Endodermal cell (in vitro differentiated cells): Measurements from ENCODE around the gene ANKRD44. TPM values are rescaled to one million over a fixed set of nuclear protein-coding genes. Genes with fewer than 3 reads are reported as not detected.

Source experiments
- DNase-seq: peaks from one replicate; pipeline ENCODE4 v3.0.0-alpha.2; 2017
- H3K27ac ChIP-seq: 2 replicates; pipeline ENCODE4 v1.5.1; 2013; ENCODE audit warnings: mild to moderate bottlenecking, low read depth, low read length, moderate library complexity
- H3K27me3 ChIP-seq: 2 replicates; pipeline ENCODE4 v1.6.1; 2013; ENCODE audit warnings: mild to moderate bottlenecking, low read length, moderate library complexity; ENCODE audit not compliant: insufficient read depth, control insufficient read depth, poor library complexity, severe bottlenecking
- H3K36me3 ChIP-seq: 2 replicates; pipeline ENCODE4 v1.7.0; 2013; ENCODE audit warnings: mild to moderate bottlenecking, low read length, moderate library complexity; ENCODE audit not compliant: control insufficient read depth, insufficient read depth
- H3K4me1 ChIP-seq: one replicate; pipeline ENCODE4 v1.7.0; 2013; ENCODE audit warnings: low read length; ENCODE audit not compliant: control insufficient read depth, insufficient read depth
- H3K4me3 ChIP-seq: 2 replicates; pipeline ENCODE4 v1.5.1; 2013; ENCODE audit warnings: mild to moderate bottlenecking, low read length, moderate library complexity
- H3K9ac ChIP-seq: 2 replicates; pipeline ENCODE4 v1.6.1; 2013; ENCODE audit warnings: mild to moderate bottlenecking, low read length, moderate library complexity; ENCODE audit not compliant: poor library complexity, severe bottlenecking; ENCODE audit errors: extremely low read depth
- H3K9me3 ChIP-seq: 2 replicates; pipeline ENCODE4 v1.6.1; 2013; ENCODE audit warnings: mild to moderate bottlenecking, low read length, moderate library complexity; ENCODE audit not compliant: control insufficient read depth
- H3K27ac Mint-ChIP-seq: 2 replicates; pipeline ENCODE4 v1.8.0; 2020; ENCODE audit warnings: mixed read lengths
- H3K27me3 Mint-ChIP-seq: 2 replicates; pipeline ENCODE4 v1.8.0; 2021; ENCODE audit warnings: mild to moderate bottlenecking, mixed read lengths; ENCODE audit not compliant: insufficient read depth
- H3K36me3 Mint-ChIP-seq: 2 replicates; pipeline ENCODE4 v1.8.0; 2020; ENCODE audit warnings: low read depth, mixed read lengths
- H3K4me1 Mint-ChIP-seq: 2 replicates; pipeline ENCODE4 v1.8.0; 2020; ENCODE audit warnings: mixed read lengths
- H3K4me3 Mint-ChIP-seq: 2 replicates; pipeline ENCODE4 v1.8.0; 2020; ENCODE audit warnings: mild to moderate bottlenecking, moderate library complexity, mixed read lengths
- H3K9me3 Mint-ChIP-seq: 2 replicates; pipeline ENCODE4 v1.8.0; 2020; ENCODE audit warnings: mild to moderate bottlenecking, mixed read lengths
- CTCF ChIP-seq: fragments of 200-600 bp; sonication (generic); conservative IDR thresholded peaks from 2 replicates; pipeline ENCODE4 v1.5.0; 2021; ENCODE audit warnings: antibody characterized with exemption, mild to moderate bottlenecking
- WGBS, 2 experiments: methylation state at CpG; one replicate each; pipeline versions ENCODE4 v1.1.5 to v1.1.7; 2013; ENCODE audit warnings: missing lambda C conversion rate in 2 of 2, mixed read lengths in 1 of 2; ENCODE audit not compliant: insufficient coverage in 1 of 2, insufficient read length in 1 of 2; 5-methylcytosine and 5-hydroxymethylcytosine counted together
- total RNA-seq, 2 donors: library from RNA; stranded (reverse); fragmentation: NEBNext Ultra II Directional in 1 of 2; extraction: Animal tissue kit (Norgen Biotek cat#: 25700) in 1 of 2; gene quantifications; 2 replicates in 1 of 2; 3 replicates in 1 of 2; pipeline ENCODE4 v1.2.1, GENCODE V29; 2021

ANKRD44 gene
- total RNA-seq, 2 donors from 2014 or later = 6.2 to 10.6 TPM

- Mint-ChIP-seq H3K9me3 (peaks cover 6% of the 10 kb centered on the region), H3K4me1 (peaks cover 6% of the 10 kb centered on the region), H3K27ac (no peak overlapping the region), H3K36me3 (no peaks in the 10 kb centered on the region), H3K27me3 (no peaks in the 10 kb centered on the region), H3K4me3 (no peak overlapping the region)
- H3K27ac ChIP-seq = no peak overlapping the region
- no peak overlapping the region for H3K9ac ChIP-seq
- H3K27me3 ChIP-seq = no peaks in the 10 kb centered on the region
- no peak for TF ChIP-seq CTCF
- H3K4me1 ChIP-seq = no peaks in the 10 kb centered on the region
- H3K4me3 ChIP-seq = no peak overlapping the region
- H3K36me3 ChIP-seq = no peaks in the 10 kb centered on the region
- H3K9me3 ChIP-seq = peaks cover 6% of the 10 kb centered on the region
- WGBS, 2 experiments = 93 to 100% methylated on average over 5 to 7 of the region's 7 CpGs
- no peak for DNase-seq
Observed at GRCh38 chr2:197126630-197127352, 183.8 kb downstream of the ANKRD44 start.

GRCh38 chr2:197124639-197125390, 185.8 kb downstream of the ANKRD44 start:
- TF ChIP-seq CTCF = no peak
- peaks cover 6% of the 10 kb centered on the region for H3K9me3 ChIP-seq
- H3K9ac ChIP-seq = no peak overlapping the region
- Mint-ChIP-seq H3K27ac (no peak overlapping the region), H3K4me1 (peaks cover 6% of the 10 kb centered on the region), H3K9me3 (peaks cover 6% of the 10 kb centered on the region), H3K4me3 (no peak overlapping the region), H3K27me3 (no peaks in the 10 kb centered on the region), H3K36me3 (no peaks in the 10 kb centered on the region)
- 77 to 81% methylated on average over 6 to 7 of the region's 7 CpGs for WGBS, 2 experiments
- no peak overlapping the region for H3K27ac ChIP-seq
- H3K36me3 ChIP-seq = no peaks in the 10 kb centered on the region
- no peaks in the 10 kb centered on the region for H3K27me3 ChIP-seq
- H3K4me3 ChIP-seq = no peak overlapping the region
- no peak for DNase-seq
- H3K4me1 ChIP-seq = no peaks in the 10 kb centered on the region

- Histone ChIP-seq H3K27ac (no peak overlapping the region), H3K9ac (no peak overlapping the region), H3K9me3 (peaks cover 1% of the 10 kb centered on the region), H3K4me1 (no peaks in the 10 kb centered on the region), H3K27me3 (no peaks in the 10 kb centered on the region), H3K36me3 (no peaks in the 10 kb centered on the region), H3K4me3 (no peak overlapping the region)
- Mint-ChIP-seq H3K27me3 (no peaks in the 10 kb centered on the region), H3K4me1 (peaks cover 5% of the 10 kb centered on the region), H3K27ac (no peak overlapping the region), H3K36me3 (no peaks in the 10 kb centered on the region), H3K4me3 (no peak overlapping the region), H3K9me3 (no peaks in the 10 kb centered on the region)
- no peak for DNase-seq
- 100% methylated on average over 1 of the region's 1 CpG; no CpG with 5 or more reads in 1 of the 2 experiments for WGBS, 2 experiments
- no peak for TF ChIP-seq CTCF
Observed at GRCh38 chr2:197122821-197123220, 187.8 kb downstream of the ANKRD44 start.
